Superior temporal gyrus (tissue), 1 donor: ENCODE measurements around the gene CEP112.
A peak's percentile ranks its signal among the peaks of the same experiment; 100 is the strongest.

ENCODE experiments used
- DNase-seq: peaks from one replicate; pipeline ENCODE4 v3.0.0-alpha.2; 2016; ENCODE audit errors: extremely low spot score

CEP112 gene

DNA sequence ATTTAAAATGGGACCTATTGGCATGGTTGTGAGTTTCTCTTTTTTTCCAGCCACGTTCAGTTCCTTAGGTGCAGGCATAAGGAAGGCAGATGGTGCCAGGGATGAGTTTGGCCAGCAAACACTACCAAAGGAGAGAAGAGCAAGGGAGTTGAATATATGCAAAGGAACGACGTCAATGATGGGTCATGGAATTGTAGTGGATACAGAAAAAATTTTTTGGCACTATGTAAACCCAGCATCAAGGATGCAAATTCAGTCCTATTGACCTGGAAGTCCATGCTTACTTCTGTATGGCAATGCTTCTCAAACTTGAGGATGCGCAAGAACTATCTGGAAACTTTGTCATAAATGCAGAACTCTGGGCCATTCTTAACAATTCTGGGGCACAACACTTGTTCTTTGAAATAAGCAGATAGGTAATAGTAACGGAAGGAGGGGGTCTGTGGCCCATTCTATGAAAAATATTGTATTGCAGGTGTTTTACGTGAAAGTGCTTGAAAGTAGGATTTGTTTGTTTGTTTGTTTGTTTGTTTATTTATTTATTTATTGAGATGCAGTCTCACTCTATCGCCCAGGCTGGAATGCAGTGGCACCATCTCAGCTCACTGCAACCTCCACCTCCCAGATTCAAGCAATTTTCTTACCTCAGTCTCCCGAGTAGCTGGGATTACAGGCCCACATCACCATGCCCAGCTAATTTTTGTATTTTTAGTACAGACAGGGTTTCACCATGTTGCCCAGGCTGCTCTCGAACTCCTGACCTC is 19.3 kb upstream of the CEP112 start:
- no peak for DNase-seq

DNA sequence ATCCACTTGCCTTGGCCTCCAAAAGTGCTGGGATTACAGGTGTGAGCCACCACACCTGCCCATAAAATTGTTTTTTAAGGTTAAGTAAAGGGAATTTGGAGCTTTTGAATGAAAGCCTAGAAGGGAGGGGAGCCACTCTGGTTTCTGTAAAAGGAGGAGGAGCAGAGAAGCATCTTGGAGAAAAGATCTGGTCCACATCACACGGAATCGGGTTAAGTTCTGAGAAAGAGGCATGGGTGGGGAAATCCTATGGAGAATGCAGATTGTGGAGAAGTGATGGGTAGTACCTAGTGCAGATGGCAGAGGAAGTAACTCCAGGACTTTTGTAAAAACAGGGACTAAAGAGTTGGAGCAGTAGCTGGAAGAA is 18.3 kb upstream of the CEP112 start:
- DNase-seq = no peak

DNA sequence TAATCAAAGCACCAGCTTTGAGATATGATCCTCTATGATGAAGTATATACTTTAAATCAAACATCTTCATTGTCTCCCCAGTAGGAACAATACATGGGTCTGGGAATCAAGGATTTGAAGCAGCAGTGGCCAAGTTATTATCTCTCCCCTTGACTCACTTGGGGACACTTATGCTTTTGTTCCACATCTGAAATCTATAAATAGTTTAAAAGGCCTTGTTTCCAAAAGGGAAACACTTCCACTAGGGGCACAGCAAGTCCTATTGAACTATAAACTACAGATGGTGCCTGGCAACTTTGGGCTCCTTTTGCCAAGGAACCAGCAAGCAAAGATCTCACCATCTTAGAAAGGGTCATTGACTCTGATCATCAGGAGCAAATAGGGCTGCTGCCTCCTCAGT is 16.0 kb upstream of the CEP112 start:
- no peak for DNase-seq

DNA sequence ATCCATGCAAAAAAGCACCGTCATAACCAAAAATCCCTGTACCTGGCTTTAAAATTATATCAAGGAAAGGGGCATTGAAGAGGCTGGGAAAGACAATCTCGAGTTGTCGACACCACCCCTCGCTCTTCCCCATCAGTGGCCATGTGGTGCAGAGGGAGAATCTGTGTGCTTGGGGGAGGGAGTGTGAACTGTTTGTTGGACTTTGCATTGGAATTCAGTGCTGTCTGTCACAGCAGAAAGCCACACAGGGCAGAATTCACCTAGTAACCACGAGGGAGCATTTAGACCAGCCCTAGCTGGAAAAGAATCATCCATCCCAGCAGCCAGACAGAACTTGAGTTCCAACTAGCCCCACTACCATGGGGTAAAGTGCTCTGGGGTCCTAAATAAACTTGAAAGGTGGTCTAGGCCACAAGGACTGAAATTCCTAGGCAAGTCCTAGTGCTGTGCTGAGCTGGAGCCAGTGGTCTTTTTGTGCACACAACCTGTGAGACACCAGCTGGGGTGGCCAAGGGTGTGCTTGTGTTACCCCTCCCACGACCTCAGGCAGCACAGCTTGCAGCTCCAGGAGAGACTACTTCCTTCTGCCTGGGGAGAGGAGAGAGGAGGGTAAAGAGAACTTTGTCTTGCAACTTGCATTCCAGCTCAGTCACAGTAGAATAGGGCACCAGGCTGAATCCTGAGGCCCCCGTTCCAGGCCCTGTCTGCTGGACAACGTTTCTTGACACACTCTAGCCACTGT is 11.5 kb upstream of the CEP112 start:
- no peak for DNase-seq

DNA sequence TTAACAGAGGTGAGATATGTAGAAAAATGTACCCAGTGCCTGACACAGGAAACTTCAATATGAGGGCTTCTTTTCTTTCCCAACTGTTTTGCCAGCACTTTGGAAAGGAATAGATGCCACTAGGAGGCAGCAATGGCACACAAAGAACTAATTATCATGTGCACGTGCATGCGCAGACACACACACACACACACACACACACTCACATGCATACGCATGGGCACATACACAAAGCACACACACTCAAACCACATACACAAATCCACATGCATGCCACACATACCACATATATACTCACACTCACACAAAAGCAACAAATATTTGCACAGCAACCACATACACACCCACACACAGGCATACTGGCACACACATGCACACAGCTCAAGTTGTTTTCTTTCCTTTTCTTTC is 8.8 kb upstream of the CEP112 start:
- peak; percentile 52 for DNase-seq

DNA sequence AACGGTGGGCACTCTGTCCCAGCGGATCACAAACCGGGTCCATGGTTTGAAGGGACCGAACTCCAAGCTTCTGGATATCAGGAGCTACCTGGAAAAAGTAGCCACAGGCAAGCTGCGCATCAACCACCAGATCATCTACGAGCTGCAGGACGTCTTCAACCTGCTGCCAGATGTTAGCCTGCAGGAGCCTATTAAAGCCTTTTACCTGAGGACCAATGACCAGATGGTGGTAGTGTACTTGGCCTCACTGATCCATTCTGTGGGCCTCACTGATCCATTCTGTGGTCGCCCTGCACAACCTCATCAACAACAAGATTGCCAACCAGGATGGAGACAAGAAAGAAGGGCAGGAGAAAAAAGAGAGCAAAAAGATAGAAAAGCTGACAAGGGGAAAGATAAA is 6.3 kb upstream of the CEP112 start:
- DNase-seq = no peak

DNA sequence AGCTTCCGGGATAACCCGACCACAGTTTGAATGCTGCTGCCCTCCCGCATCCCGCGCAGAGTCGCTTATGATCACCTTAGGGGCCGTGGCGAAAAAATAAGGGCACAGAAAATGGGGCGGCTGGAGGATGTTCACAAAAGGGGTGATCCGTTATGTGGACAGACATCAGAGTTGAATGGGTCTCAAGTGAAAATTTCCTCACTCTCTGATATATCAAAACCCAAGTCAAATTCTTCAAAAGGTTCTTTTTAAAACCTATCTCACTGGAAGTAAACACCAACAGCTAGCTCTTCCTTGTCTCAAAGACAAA is 400 bp upstream of the CEP112 start:
- peak; percentile 17 for DNase-seq

DNA sequence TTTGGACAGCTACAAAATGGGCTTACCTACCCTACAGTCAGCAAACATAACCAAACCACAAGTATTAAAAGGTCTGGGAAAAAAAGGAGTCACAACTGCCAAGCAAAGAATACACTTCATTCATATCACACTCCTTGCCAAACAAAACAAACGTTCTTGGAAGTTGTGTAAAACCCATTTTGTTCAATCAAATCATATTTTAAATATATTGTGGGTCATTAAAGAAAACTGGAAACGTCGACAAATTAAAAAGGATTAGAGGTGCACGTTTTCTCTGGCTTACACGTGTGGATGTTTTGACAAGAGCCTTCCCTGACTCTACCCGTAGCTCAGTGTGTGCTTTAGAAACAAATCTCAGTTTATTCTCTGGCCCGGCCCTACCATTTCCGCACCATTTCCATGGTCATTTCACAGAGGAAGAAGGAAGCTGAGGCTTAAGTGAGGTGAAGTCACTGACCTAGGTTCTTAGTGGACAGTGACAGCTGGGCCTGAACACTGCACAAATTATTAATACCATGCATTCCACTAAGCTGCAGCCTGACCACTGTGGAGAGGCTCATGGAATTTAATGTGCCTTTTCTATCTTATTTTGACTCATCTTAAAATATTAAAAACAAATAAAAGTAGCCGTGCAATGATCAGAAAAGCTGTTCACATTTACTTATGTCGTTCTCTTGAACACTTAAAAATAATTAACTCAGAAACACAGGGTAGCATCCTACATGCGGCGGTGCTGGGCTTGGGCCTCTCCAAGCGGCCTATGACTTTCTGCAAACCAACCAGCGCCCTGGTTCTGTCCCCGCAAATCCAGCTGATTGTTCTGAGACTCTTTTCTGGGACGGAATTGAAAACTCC is 968 bp downstream of the CEP112 start:
- DNase-seq = peak; percentile 16

DNA sequence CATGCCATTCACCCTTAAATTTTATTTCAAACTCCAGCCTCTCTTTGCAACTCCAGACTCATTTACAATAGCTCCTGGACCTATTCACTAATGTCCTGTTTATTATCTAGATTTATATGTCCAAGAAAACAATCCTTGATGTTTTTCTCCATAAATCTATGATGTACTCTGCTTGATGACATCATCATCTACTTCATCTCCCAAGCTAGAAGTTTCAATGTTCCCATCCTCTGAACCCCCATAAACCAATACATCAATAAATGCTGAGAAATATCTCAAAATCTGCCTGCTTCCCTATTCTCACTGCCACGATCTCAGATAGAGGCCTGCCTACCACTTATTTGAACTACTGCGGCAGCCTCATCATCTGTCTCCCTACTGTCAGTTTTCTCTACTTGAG is 4.2 kb downstream of the CEP112 start:
- no peak for DNase-seq

DNA sequence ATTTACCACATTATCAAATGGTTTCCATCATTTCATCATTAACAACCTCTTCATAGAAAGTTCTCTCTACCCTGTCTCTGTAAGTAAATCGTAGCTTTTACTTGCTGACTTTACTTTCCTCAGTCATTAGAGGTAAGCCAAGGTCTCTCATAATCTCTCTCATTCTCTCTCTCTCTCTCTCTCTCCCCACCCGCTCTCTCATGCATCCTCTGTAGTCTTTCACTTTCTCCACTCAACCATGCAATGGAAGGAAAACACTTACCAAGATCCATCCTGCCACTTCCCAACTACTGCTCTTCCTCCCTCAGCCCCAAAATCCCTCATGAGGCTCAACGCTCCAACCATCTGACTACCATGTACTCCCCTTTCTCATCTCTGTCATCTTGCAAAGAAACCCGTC is 6.1 kb downstream of the CEP112 start:
- no peak for DNase-seq

DNA sequence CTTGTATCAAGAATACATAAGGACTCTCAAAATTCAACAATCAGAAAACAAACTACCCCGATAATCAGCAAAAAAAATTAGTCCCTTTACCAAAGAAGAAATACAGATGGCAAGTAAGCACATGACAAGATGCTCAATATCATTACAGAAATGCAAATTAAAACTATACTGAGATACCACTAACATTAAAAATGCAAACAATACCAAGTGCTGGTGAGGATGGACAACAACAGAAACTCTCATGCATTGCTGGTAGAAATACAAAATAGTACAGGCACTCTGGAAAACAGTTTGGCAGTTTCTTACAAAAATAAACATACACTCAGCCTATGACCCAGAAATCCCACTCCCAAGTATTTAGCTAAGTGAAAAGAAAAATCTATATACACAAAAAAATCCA is 7.5 kb downstream of the CEP112 start:
- no peak for DNase-seq

DNA sequence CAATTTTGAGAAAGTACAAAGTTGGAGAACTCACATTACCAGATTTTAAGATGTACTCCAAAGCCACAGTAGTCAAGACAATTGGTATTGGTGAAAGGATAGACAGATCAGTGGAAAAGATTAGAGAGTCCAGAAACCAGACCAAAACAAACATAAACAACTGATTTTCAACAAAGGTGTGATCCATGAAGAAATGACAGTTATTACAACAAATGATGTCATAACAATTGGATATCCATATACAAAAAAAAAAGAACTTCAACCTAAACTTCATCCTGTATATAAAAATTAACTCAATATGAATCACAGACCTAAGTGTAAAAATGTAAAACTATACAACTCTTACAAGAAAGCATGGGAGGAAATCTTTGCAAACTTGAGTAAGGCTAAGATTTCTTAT is 8.4 kb downstream of the CEP112 start:
- DNase-seq = no peak

DNA sequence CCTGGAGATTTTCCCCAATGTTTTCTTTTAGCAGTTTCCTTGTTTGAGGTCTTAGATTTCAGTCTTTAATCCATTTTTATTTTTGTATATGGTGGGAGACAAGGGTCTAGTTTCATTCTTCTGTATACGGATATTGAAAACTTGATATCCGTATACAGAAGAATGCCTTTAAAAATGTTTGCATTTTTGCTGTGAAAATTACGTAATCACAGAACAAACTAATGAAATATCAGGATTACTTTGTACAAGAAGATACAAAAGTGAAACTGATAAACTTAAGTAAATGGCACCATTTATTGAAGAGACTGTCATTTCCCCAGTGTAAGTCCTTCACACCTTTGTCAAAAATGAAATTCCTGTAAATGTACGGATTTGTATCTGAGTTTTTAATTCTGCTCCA is 13.3 kb downstream of the CEP112 start:
- no peak for DNase-seq

DNA sequence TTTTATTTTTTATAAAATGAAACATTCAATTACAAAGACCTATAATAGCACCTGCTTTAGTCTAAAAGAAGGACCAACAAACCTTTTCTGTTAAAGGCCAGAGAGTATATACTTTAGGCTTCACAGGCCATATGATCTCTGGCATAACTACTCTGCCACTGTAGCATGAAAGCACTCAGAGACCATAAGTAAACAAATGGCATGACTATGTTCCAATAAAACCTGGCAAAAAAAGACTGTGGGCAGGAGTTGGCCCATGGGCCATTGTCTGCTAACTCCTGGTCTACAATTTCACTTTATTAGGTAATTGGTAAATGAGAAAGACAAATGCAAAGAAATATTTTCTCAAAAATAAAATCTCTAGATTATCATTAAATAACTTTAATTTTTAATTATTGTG is 14.9 kb downstream of the CEP112 start:
- DNase-seq = no peak

DNA sequence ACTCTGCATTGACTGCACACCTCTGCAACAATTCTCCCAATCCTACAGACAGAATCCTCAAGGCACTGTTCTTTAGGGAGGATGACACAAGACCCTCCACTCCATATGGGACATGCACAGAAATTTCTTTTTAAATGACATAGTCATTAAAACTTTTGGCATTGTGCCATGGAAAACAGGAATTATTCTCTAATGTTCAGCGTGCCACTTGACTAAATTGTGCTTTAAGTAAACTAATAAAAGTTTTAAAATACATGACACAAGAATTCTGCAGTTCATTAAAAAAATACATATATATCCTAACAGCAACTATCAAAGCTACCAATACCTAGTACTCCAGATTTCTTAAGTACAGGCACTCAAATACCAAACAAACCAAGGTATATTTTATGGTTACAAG is 16.0 kb downstream of the CEP112 start:
- DNase-seq = no peak

DNA sequence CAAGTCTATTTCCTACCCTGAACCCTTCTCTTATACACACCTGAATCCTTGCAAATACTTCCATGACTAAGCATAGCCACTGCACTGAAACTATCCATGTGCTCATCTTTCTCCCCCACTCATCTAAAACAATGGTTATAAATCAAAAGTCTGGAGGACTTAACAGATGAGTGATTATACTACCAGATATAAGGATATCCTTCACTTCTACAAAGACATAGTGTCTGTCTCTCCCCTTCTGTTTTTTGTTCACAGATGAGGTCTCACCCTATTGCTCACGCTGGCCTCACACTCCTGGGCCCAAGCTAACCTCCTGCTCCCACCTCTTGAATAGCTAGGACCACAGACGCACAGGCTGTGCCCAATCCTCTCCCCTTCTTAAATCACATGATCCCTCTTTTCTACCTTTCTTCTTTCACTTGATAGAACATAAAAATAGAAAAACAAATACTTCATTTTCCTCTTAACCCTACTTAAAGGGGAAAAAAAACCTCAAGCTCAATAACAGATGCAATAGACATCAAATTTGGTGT is 19.2 kb downstream of the CEP112 start:
- no peak for DNase-seq

DNA sequence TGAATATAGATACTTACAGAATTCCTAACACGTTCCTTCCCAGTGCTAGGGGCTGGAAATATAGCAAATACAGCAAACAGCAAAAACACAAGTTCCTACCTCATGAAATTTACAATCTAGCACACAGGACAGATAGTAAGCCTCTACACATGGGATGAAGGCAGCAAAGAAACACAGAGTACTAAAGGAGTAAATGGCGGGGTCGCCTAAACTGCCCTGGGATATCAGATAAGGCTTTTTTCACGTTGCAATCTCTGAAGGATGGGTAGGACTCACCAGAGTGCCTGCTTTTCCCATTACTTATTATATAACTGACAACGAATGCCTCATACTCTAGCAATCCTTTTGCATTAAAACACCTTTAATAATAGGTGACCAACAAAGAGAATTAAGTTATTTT is 19.8 kb downstream of the CEP112 start:
- no peak for DNase-seq

DNA sequence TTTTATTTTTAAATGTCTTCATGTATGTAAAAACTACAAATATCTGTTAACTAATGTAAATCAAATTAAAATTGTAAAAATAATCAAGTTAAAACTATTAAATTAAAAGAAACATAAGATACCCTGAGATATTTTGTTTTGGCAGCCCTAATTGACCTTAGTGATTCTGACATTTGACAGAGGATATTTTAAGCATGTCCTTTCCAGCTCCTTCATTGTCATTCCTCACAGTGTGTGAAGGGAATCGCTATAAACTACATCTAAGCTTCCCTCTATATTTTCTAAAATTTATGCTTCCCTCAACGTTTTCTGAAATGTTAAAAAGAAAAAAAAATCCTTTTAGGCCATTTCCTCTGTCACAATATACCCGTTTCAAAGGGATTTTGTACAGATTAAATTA is 20.2 kb downstream of the CEP112 start:
- DNase-seq = no peak

DNA sequence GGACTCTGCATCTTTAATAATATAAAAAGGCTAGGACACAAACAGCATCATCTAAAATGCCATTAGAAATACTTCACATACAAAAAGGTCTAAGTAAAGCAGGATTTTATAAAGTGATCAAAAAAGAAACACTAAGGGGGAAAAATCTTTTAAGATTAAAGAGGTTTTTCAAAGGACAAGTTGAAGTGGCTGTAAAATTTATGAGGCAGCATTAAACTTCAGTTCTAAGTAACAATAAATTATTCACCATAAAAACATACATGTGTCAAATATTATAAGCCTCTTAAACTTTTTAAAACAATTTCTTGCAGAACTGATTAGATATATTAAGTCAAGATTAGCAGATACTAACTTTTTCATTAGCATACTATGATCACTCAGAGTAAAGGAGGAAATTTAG is 20.8 kb downstream of the CEP112 start:
- no peak for DNase-seq

DNA sequence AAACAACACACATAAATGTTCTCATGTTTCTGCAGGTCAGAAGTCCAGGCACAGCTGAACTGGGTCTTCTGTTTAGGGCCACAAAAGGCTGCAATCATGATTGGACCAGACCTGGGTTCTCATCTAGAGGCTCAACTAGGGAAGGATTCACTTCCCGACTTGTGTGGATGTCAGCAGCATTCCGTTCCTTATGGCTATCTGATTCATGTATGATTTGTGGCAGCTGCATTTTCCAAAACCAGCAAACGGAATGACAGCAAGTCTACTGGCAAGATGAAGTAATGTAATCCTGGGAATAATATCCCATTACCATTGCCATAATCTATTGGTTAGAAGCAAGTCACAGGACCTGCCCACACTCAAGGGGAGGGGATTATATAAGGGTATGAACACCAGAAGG is 22.1 kb downstream of the CEP112 start:
- DNase-seq = no peak

DNA sequence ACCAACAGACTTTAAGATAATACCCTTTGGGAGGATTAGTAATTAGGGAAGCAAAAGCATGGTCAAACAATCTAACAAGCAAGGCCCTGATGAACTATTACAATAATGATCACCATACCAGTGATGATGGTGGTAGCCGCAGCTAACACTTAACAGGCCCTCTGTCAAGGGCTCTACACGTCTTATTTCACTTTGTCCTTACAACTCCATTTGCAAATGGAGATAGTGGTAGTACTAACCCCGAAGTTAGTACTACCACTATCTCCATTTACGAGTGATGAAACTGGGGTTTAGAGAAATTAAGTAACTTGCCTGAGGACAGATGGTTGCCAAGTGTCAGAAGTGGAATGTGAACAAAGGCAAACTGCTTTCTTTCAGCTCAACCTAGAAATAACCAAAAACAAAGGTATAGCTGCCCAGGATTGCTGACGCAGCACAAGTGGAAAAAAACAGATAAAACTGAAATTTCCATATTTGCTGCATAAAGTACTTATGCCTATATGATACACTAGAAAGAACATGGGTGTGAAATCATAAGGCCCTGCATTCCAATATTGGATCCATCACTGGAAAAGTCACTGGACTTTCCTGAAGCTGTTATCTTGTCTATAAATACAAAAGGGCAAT is 24.6 kb downstream of the CEP112 start:
- DNase-seq = no peak

DNA sequence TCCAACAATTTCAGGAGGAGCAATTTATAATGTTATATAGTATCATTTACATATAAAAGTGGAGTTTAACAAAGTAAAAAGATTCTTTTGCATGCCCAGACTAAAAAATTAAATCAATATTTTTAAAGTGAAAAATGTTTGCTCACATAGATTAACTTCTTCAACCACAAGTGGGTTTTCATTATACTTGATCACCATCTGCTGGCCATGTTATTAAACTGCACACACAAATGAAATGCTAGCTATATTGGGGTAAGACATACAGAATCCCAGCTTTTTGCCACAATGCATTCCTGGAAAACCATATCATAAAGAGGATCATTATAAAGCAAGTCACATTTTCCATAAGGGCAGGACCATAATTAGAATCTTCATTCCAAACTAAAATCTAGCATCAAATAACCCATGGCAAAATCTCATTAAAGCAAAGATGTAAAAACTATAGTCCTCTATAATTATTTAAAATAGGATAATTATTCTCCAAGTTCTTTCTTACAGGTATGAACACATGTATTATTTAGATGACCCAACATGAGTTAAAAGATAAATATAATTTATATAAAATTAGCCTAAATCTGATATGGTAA is 26.3 kb downstream of the CEP112 start:
- DNase-seq = peak; percentile 86
